ENCODE data around the gene OR2T2. TPM values are rescaled to one million over a fixed set of nuclear protein-coding genes. Genes with fewer than 3 reads are reported as not detected.
A peak's percentile ranks its signal among the peaks of the same experiment; 100 is the strongest.
"Not testable (repeated sequence)": the region's sequence is repeated elsewhere in the genome, so short reads cannot be mapped to it uniquely, and the experiment has no call there.

The OR2T2 gene
- total RNA-seq = not detected
- polyA plus RNA-seq = under 0.01 TPM
- long read RNA-seq, donor 1 = 0 reads
- long read RNA-seq, donor 2 = 0 reads
- long read RNA-seq, donor 3 = 0 reads
- long read RNA-seq, donor 4 = 0 reads
- long read RNA-seq, donor 5 = 0 reads
- long read RNA-seq, donor 6 = 0 reads
- long read RNA-seq, donor 7 = 0 reads
- long read RNA-seq, donor 8 = 0 reads
- long read RNA-seq, donor 9 = 0 reads
- long read RNA-seq, donor 10 = 0 reads

GRCh38 chr1:248445399-248445798, at the start of gene OR2T2:
Gene OR2T2 (plus strand): TSS chr1:248445637. CDS start chr1:248452798, 7,161 bp downstream.
- H3K9me3 ChIP-seq (ENCODE audit: control insufficient read depth in 2 of 2, insufficient read depth in 1 of 2, low read length in 1 of 2); DNase-seq (ENCODE audit: low read depth in 6 of 9, low spot score in 9 of 9); H3K4me3 ChIP-seq (ENCODE audit: low read length in 2 of 2); H3K36me3 ChIP-seq (ENCODE audit: control insufficient read depth in 2 of 2, insufficient read depth in 2 of 2, low read length in 1 of 2); H3K27me3 ChIP-seq (ENCODE audit: control insufficient read depth in 2 of 2, insufficient read depth in 1 of 2, low read length in 1 of 2); H3K4me1 ChIP-seq (ENCODE audit: control insufficient read depth in 2 of 2, insufficient read depth in 2 of 2, low read length in 2 of 2); H3K27ac ChIP-seq (ENCODE audit: low read depth in 1 of 2, low read length in 1 of 2): not testable (repeated sequence)
- no CpG with 5 or more reads among the region's 2 CpGs for WGBS

GRCh38 chr1:248402748-248403147, 42.7 kb upstream of the OR2T2 start, which contains the start of gene OR2T1:
Gene OR2T1 (plus strand): TSS chr1:248403048. CDS start chr1:248406148, 3,100 bp downstream.
- Histone ChIP-seq H3K27ac (ENCODE audit: low read depth in 1 of 2, low read length in 1 of 2) (no peak within 1 kb of the TSS), H3K9me3 (ENCODE audit: control insufficient read depth in 2 of 2, insufficient read depth in 1 of 2, low read length in 1 of 2) (peaks cover 0 to 4% of the 10 kb centered on the region in 2 donors), H3K4me1 (ENCODE audit: control insufficient read depth in 2 of 2, insufficient read depth in 2 of 2, low read length in 2 of 2) (no peaks in the 10 kb centered on the region), H3K36me3 (ENCODE audit: control insufficient read depth in 2 of 2, insufficient read depth in 2 of 2, low read length in 1 of 2) (no peaks in the 10 kb centered on the region), H3K4me3 (ENCODE audit: low read length in 2 of 2) (no peak within 1 kb of the TSS), H3K27me3 (ENCODE audit: control insufficient read depth in 2 of 2, insufficient read depth in 1 of 2, low read length in 1 of 2) (no peaks in the 10 kb centered on the region)
- no peak for DNase-seq (ENCODE audit: low read depth in 6 of 9, low spot score in 9 of 9)
- 94% methylated on average over 3 of the region's 3 CpGs for WGBS

- Histone ChIP-seq H3K27ac (ENCODE audit: low read depth in 1 of 2, low read length in 1 of 2) (no peak overlapping the region), H3K9me3 (ENCODE audit: control insufficient read depth in 2 of 2, insufficient read depth in 1 of 2, low read length in 1 of 2) (peaks cover 0 to 5% of the 10 kb centered on the region in 2 donors), H3K4me3 (ENCODE audit: low read length in 2 of 2) (no peak overlapping the region), H3K36me3 (ENCODE audit: control insufficient read depth in 2 of 2, insufficient read depth in 2 of 2, low read length in 1 of 2) (no peaks in the 10 kb centered on the region), H3K27me3 (ENCODE audit: control insufficient read depth in 2 of 2, insufficient read depth in 1 of 2, low read length in 1 of 2) (no peaks in the 10 kb centered on the region), H3K4me1 (ENCODE audit: control insufficient read depth in 2 of 2, insufficient read depth in 2 of 2, low read length in 2 of 2) (no peaks in the 10 kb centered on the region)
- 92% methylated on average over 6 of the region's 6 CpGs for WGBS
- peak; percentile 3 to 43 (median 17) for DNase-seq (ENCODE audit: low read depth in 6 of 9, low spot score in 9 of 9)
These were observed 41.4 kb upstream of the OR2T2 start for GRCh38 chr1:248404024-248404423.

- H3K36me3 ChIP-seq (ENCODE audit: control insufficient read depth in 2 of 2, insufficient read depth in 2 of 2, low read length in 1 of 2) = no peaks in the 10 kb centered on the region
- no peak overlapping the region for H3K27ac ChIP-seq (ENCODE audit: low read depth in 1 of 2, low read length in 1 of 2)
- no peaks in the 10 kb centered on the region for H3K4me1 ChIP-seq (ENCODE audit: control insufficient read depth in 2 of 2, insufficient read depth in 2 of 2, low read length in 2 of 2)
- no peak for DNase-seq (ENCODE audit: low read depth in 6 of 9, low spot score in 9 of 9)
- 81% methylated on average over 8 of the region's 8 CpGs for WGBS
- no peaks in the 10 kb centered on the region for H3K27me3 ChIP-seq (ENCODE audit: control insufficient read depth in 2 of 2, insufficient read depth in 1 of 2, low read length in 1 of 2)
- H3K4me3 ChIP-seq (ENCODE audit: low read length in 2 of 2) = no peak overlapping the region
- H3K9me3 ChIP-seq (ENCODE audit: control insufficient read depth in 2 of 2, insufficient read depth in 1 of 2, low read length in 1 of 2) = peaks cover 0 to 11% of the 10 kb centered on the region in 2 donors
These were observed 38.4 kb upstream of the OR2T2 start for GRCh38 chr1:248406721-248407692.

GRCh38 chr1:248416226-248416625, 29.2 kb upstream of the OR2T2 start:
- WGBS = 67% methylated on average over 3 of the region's 3 CpGs
- peaks cover 0 to 20% of the 10 kb centered on the region in 2 donors for H3K9me3 ChIP-seq (ENCODE audit: control insufficient read depth in 2 of 2, insufficient read depth in 1 of 2, low read length in 1 of 2)
- no peak for DNase-seq (ENCODE audit: low read depth in 6 of 9, low spot score in 9 of 9)
- no peak overlapping the region for H3K4me3 ChIP-seq (ENCODE audit: low read length in 2 of 2)
- no peaks in the 10 kb centered on the region for H3K4me1 ChIP-seq (ENCODE audit: control insufficient read depth in 2 of 2, insufficient read depth in 2 of 2, low read length in 2 of 2)
- H3K27me3 ChIP-seq (ENCODE audit: control insufficient read depth in 2 of 2, insufficient read depth in 1 of 2, low read length in 1 of 2) = no peaks in the 10 kb centered on the region
- no peaks in the 10 kb centered on the region for H3K36me3 ChIP-seq (ENCODE audit: control insufficient read depth in 2 of 2, insufficient read depth in 2 of 2, low read length in 1 of 2)
- no peak overlapping the region for H3K27ac ChIP-seq (ENCODE audit: low read depth in 1 of 2, low read length in 1 of 2)

GRCh38 chr1:248417854-248418253, 27.6 kb upstream of the OR2T2 start:
- H3K4me3 ChIP-seq (ENCODE audit: low read length in 2 of 2) = no peak overlapping the region
- peaks cover 0 to 13% of the 10 kb centered on the region in 2 donors for H3K9me3 ChIP-seq (ENCODE audit: control insufficient read depth in 2 of 2, insufficient read depth in 1 of 2, low read length in 1 of 2)
- no peaks in the 10 kb centered on the region for H3K27me3 ChIP-seq (ENCODE audit: control insufficient read depth in 2 of 2, insufficient read depth in 1 of 2, low read length in 1 of 2)
- 87% methylated on average over 2 of the region's 2 CpGs for WGBS
- H3K27ac ChIP-seq (ENCODE audit: low read depth in 1 of 2, low read length in 1 of 2) = no peak overlapping the region
- no peaks in the 10 kb centered on the region for H3K4me1 ChIP-seq (ENCODE audit: control insufficient read depth in 2 of 2, insufficient read depth in 2 of 2, low read length in 2 of 2)
- no peaks in the 10 kb centered on the region for H3K36me3 ChIP-seq (ENCODE audit: control insufficient read depth in 2 of 2, insufficient read depth in 2 of 2, low read length in 1 of 2)
- DNase-seq (ENCODE audit: low read depth in 6 of 9, low spot score in 9 of 9) = no peak

- Histone ChIP-seq H3K4me3 (ENCODE audit: low read length in 2 of 2) (no peak overlapping the region), H3K27me3 (ENCODE audit: control insufficient read depth in 2 of 2, insufficient read depth in 1 of 2, low read length in 1 of 2) (no peaks in the 10 kb centered on the region), H3K9me3 (ENCODE audit: control insufficient read depth in 2 of 2, insufficient read depth in 1 of 2, low read length in 1 of 2) (peaks cover 0 to 13% of the 10 kb centered on the region in 2 donors), H3K27ac (ENCODE audit: low read depth in 1 of 2, low read length in 1 of 2) (no peak overlapping the region), H3K4me1 (ENCODE audit: control insufficient read depth in 2 of 2, insufficient read depth in 2 of 2, low read length in 2 of 2) (no peaks in the 10 kb centered on the region), H3K36me3 (ENCODE audit: control insufficient read depth in 2 of 2, insufficient read depth in 2 of 2, low read length in 1 of 2) (no peaks in the 10 kb centered on the region)
- DNase-seq (ENCODE audit: low read depth in 6 of 9, low spot score in 9 of 9) = no peak
- 22% methylated on average over 1 of the region's 1 CpG for WGBS
These were observed 24.1 kb upstream of the OR2T2 start for GRCh38 chr1:248421384-248421783.

- H3K27me3 ChIP-seq (ENCODE audit: control insufficient read depth in 2 of 2, insufficient read depth in 1 of 2, low read length in 1 of 2); DNase-seq (ENCODE audit: low read depth in 6 of 9, low spot score in 9 of 9); H3K27ac ChIP-seq (ENCODE audit: low read depth in 1 of 2, low read length in 1 of 2); H3K4me1 ChIP-seq (ENCODE audit: control insufficient read depth in 2 of 2, insufficient read depth in 2 of 2, low read length in 2 of 2); H3K4me3 ChIP-seq (ENCODE audit: low read length in 2 of 2); H3K36me3 ChIP-seq (ENCODE audit: control insufficient read depth in 2 of 2, insufficient read depth in 2 of 2, low read length in 1 of 2); H3K9me3 ChIP-seq (ENCODE audit: control insufficient read depth in 2 of 2, insufficient read depth in 1 of 2, low read length in 1 of 2): not testable (repeated sequence)
- WGBS = 75% methylated on average over 3 of the region's 3 CpGs
These were observed 17.8 kb upstream of the OR2T2 start for GRCh38 chr1:248427526-248428191.

- not testable (repeated sequence) for H3K27me3 ChIP-seq (ENCODE audit: control insufficient read depth in 2 of 2, insufficient read depth in 1 of 2, low read length in 1 of 2); H3K4me1 ChIP-seq (ENCODE audit: control insufficient read depth in 2 of 2, insufficient read depth in 2 of 2, low read length in 2 of 2); H3K4me3 ChIP-seq (ENCODE audit: low read length in 2 of 2); H3K27ac ChIP-seq (ENCODE audit: low read depth in 1 of 2, low read length in 1 of 2); DNase-seq (ENCODE audit: low read depth in 6 of 9, low spot score in 9 of 9); H3K9me3 ChIP-seq (ENCODE audit: control insufficient read depth in 2 of 2, insufficient read depth in 1 of 2, low read length in 1 of 2); H3K36me3 ChIP-seq (ENCODE audit: control insufficient read depth in 2 of 2, insufficient read depth in 2 of 2, low read length in 1 of 2)
- 89% methylated on average over 3 of the region's 3 CpGs for WGBS
These were observed 17.3 kb upstream of the OR2T2 start for GRCh38 chr1:248428192-248428533.
